GM12878 (cell line): ENCODE results near the gene JPH4. TPM values are rescaled to one million over a fixed set of nuclear protein-coding genes. Genes with fewer than 3 reads are reported as not detected.

Experiments used
- ATAC-seq: fragments of 200-7000 bp; cut with Tn5 transposase; 3 replicates; pipeline ENCODE4 v1.9.1; 2020; ENCODE audit warnings: mild to moderate bottlenecking, moderate library complexity
- BruUV-seq: library from RNA; stranded (reverse); fragments of 400-500 nt; replicated peaks from 2 replicates; lab custom pipeline; 2021; lab: Mats Ljungman, UMichigan
- CTCF ChIA-PET: fragments of 300-600 bp; sonication (Branson Sonifier 250); formaldehyde crosslinking; extraction: SDS; loops from one replicate; lab custom pipeline; 2021; ENCODE audit warnings: inconsistent platforms; lab: Yijun Ruan, JAX
- POLR2A ChIA-PET: fragments of 350-600 bp; formaldehyde crosslinking; extraction: SDS; loops from one replicate; lab custom pipeline; 2021; ENCODE audit warnings: inconsistent platforms; lab: Charles Lee
- RAD21 ChIA-PET: fragments of 300-600 bp; sonication (Branson Sonifier 250); formaldehyde crosslinking; loops from one replicate; lab custom pipeline; 2023; ENCODE audit warnings: antibody characterized with exemption; ENCODE audit not compliant: unreplicated experiment; lab: Charles Lee
- SMC1A ChIA-PET: fragments of 300-600 bp; sonication (Branson Sonifier 250); formaldehyde crosslinking; loops from one replicate; lab custom pipeline; 2023; ENCODE audit not compliant: unreplicated experiment, uncharacterized antibody; lab: Charles Lee
- DNase-seq: peaks from one replicate; pipeline ENCODE4 v3.0.0-alpha.2; 2011; ENCODE audit warnings: low read depth, low spot score
- FAIRE-seq: peaks from 3 replicates; lab custom pipeline; 2011; peaks lifted over from hg19 to GRCh38; lab: Jason Lieb, UNC
- H2AFZ ChIP-seq: 2 replicates; pipeline ENCODE4 v1.6.0; 2011; ENCODE audit warnings: low read depth, low read length, control low read depth; ENCODE audit not compliant: control insufficient read depth
- H3K27ac ChIP-seq: 2 replicates; pipeline ENCODE4 v1.5.1; 2011; ENCODE audit warnings: control low read depth; ENCODE audit not compliant: control insufficient read depth, insufficient read depth
- H3K27me3 ChIP-seq, 2 experiments: replicated peaks in 1 of 2; 2 replicates each; pipeline versions ENCODE4 v1.6.0 to v1.6.1; 2011; ENCODE audit warnings: low read length in 1 of 2; ENCODE audit not compliant: control insufficient read depth in 2 of 2, insufficient read depth in 2 of 2
- H3K36me3 ChIP-seq, 2 experiments: 2 replicates each; pipeline ENCODE4 v1.5.1; 2011; ENCODE audit warnings: low read length in 1 of 2; ENCODE audit not compliant: control insufficient read depth in 2 of 2, insufficient read depth in 2 of 2
- H3K4me1 ChIP-seq: 2 replicates; pipeline ENCODE4 v1.6.1; 2011; ENCODE audit warnings: mild to moderate bottlenecking, low read length, moderate library complexity, mixed read lengths; ENCODE audit not compliant: control insufficient read depth, insufficient read depth
- H3K4me2 ChIP-seq: 2 replicates; pipeline ENCODE4 v1.6.0; 2011; ENCODE audit warnings: control low read depth; ENCODE audit not compliant: control insufficient read depth, insufficient read depth
- H3K4me3 ChIP-seq: fragments of 200-600 bp; sonication (generic); 2 replicates; pipeline ENCODE4 v1.5.1; 2016
- H3K79me2 ChIP-seq: 2 replicates; pipeline ENCODE4 v1.6.0; 2011; ENCODE audit warnings: low read length; ENCODE audit not compliant: control insufficient read depth, insufficient read depth
- H3K9ac ChIP-seq: 2 replicates; pipeline ENCODE4 v1.8.0; 2011; ENCODE audit warnings: low read length, control low read depth, mixed read lengths; ENCODE audit not compliant: control insufficient read depth, insufficient read depth
- H3K9me3 ChIP-seq: replicated peaks from 3 replicates; pipeline ENCODE4 v1.5.1; 2011; ENCODE audit warnings: mild to moderate bottlenecking, low read length; ENCODE audit not compliant: control insufficient read depth, insufficient read depth
- H4K20me1 ChIP-seq: 2 replicates; pipeline ENCODE4 v1.6.0; 2011; ENCODE audit not compliant: control insufficient read depth, insufficient read depth
- BCL11A ChIP-seq: IDR thresholded peaks from 2 replicates; pipeline ENCODE4 v1.6.1; 2011; ENCODE audit warnings: low read depth, low read length
- CBFB ChIP-seq: IDR thresholded peaks from 2 replicates; pipeline ENCODE4 v1.6.1; 2016; ENCODE audit warnings: antibody characterized with exemption, low read depth
- CBX5 ChIP-seq: sonication (generic); IDR thresholded peaks from 2 replicates; pipeline ENCODE4 v1.6.1; 2016; ENCODE audit warnings: low read depth, moderate library complexity, mild to moderate bottlenecking, inconsistent platforms
- CEBPB ChIP-seq, 2 experiments: fragments of 150-350 bp in 1 of 2; IDR thresholded peaks; 2 replicates each; pipeline ENCODE4 v1.6.1; 2012 to 2014; ENCODE audit warnings: low read depth in 2 of 2, low read length in 2 of 2, borderline replicate concordance in 1 of 2, inconsistent platforms in 1 of 2
- FOXK2 ChIP-seq: fragments of 450-650 bp; IDR thresholded peaks from 2 replicates; pipeline ENCODE4 v1.6.1; 2017; ENCODE audit warnings: mild to moderate bottlenecking, moderate library complexity
- HDAC6 ChIP-seq: fragments of 200-600 bp; sonication (generic); IDR thresholded peaks from one replicate; pipeline ENCODE4 v1.8.0; 2017; ENCODE audit warnings: antibody characterized with exemption; ENCODE audit not compliant: unreplicated experiment
- JUND ChIP-seq: IDR thresholded peaks from 2 replicates; pipeline ENCODE4 v1.6.1; 2012; ENCODE audit warnings: low read depth, mild to moderate bottlenecking, low read length, improper control_type of control experiment, moderate library complexity
- KDM1A ChIP-seq: fragments of 200-600 bp; sonication (generic); IDR thresholded peaks from 2 replicates; pipeline ENCODE4 v1.6.1; 2016; ENCODE audit warnings: borderline replicate concordance
- NFIC ChIP-seq: IDR thresholded peaks from 2 replicates; pipeline ENCODE4 v1.6.1; 2012; ENCODE audit warnings: low read depth, mild to moderate bottlenecking, inconsistent platforms, low read length, moderate library complexity
- NFYB ChIP-seq: IDR thresholded peaks from 2 replicates; pipeline ENCODE4 v1.6.1; 2011; ENCODE audit warnings: low read depth, mild to moderate bottlenecking, low read length, improper control_type of control experiment, moderate library complexity; ENCODE audit not compliant: insufficient read depth
- SMAD5 ChIP-seq: IDR thresholded peaks from 2 replicates; pipeline ENCODE4 v1.6.1; 2016; ENCODE audit warnings: antibody characterized with exemption, low read depth
- SUPT20H ChIP-seq: IDR thresholded peaks from 2 replicates; pipeline ENCODE4 v1.6.1; 2011; ENCODE audit warnings: low read depth, mild to moderate bottlenecking, low read length, moderate library complexity, borderline replicate concordance; ENCODE audit not compliant: control insufficient read depth
- TCF7 ChIP-seq: IDR thresholded peaks from 2 replicates; pipeline ENCODE4 v1.6.1; 2014; ENCODE audit warnings: antibody characterized with exemption, borderline replicate concordance
- WGBS: methylation state at CpG from one replicate; pipeline ENCODE4 v1.1.6; 2016; ENCODE audit warnings: low lambda C conversion rate; ENCODE audit not compliant: insufficient replicate concordance, insufficient coverage; ENCODE audit errors: missing lambda C conversion rate; 5-methylcytosine and 5-hydroxymethylcytosine counted together
- in situ Hi-C: fragments of 300-500 bp; cut with MboI; formaldehyde crosslinking; loops from 9 replicates; pipeline ENCODE4 v1.14.3; 2018; ENCODE audit warnings: mixed read lengths
- intact Hi-C: fragments of 100-400 bp; cut with micrococcal nuclease; formaldehyde crosslinking; loops from one replicate; pipeline ENCODE4 v1.14.2; 2022; ENCODE audit not compliant: unreplicated experiment
- polyA plus RNA-seq, 11 experiments: library from polyadenylated mRNA; depleted of rRNA in 4 of 11; unstranded in 6 of 11; stranded (reverse) in 5 of 11; fragments of >200 nt; fragmentation: Nextera tagmentation in 4 of 11; fragmentation: Illumina TruSeq in 1 of 11; extraction: Ambion mirVana in 4 of 11; extraction: Trizol in 1 of 11; gene quantifications; 1 replicate in 1 of 11; 2 replicates in 10 of 11; pipeline versions ENCODE4 v1.2.1 to v1.2.3, GENCODE V29; 2011 to 2016; ENCODE audit warnings: inconsistent platforms in 2 of 11, missing spikeins in 2 of 11, low read depth in 1 of 11
- total RNA-seq, 4 experiments: library from RNA; depleted of rRNA in 3 of 4; stranded (reverse); fragments of >200 nt in 3 of 4; fragmentation: Illumina TruSeq in 1 of 4; extraction: Trizol in 1 of 4; gene quantifications; 2 replicates each; pipeline versions ENCODE4 v1.2.1 to v1.2.3, GENCODE V29; 2013 to 2021
- TF ChIP-seq, protein P1 (sequence below): IDR thresholded peaks from 2 replicates; pipeline ENCODE4 v1.6.1; 2012; ENCODE audit warnings: mild to moderate bottlenecking, low read depth, low read length
- TF ChIP-seq, protein P2 (sequence below): IDR thresholded peaks from 2 replicates; pipeline ENCODE4 v1.6.1; 2012; ENCODE audit warnings: low read depth, low read length, improper control_type of control experiment
- TF ChIP-seq, protein P3 (sequence below): fragments of 150-350 bp; IDR thresholded peaks from 2 replicates; pipeline ENCODE4 v1.6.1; 2014; ENCODE audit warnings: mild to moderate bottlenecking, low read depth, low read length
- TF ChIP-seq, protein P4 (sequence below): IDR thresholded peaks from 2 replicates; pipeline ENCODE4 v1.6.1; 2011; ENCODE audit warnings: low read depth, mild to moderate bottlenecking, low read length, moderate library complexity, borderline replicate concordance; ENCODE audit errors: extremely low read depth

JPH4 gene
- total and polyA plus RNA-seq, 10 of the 15 experiments (the other 5 are each of a cell fraction or from before 2014, with no cell fraction given): 0.48 to 10.3 (median 3.8) TPM

DNA sequence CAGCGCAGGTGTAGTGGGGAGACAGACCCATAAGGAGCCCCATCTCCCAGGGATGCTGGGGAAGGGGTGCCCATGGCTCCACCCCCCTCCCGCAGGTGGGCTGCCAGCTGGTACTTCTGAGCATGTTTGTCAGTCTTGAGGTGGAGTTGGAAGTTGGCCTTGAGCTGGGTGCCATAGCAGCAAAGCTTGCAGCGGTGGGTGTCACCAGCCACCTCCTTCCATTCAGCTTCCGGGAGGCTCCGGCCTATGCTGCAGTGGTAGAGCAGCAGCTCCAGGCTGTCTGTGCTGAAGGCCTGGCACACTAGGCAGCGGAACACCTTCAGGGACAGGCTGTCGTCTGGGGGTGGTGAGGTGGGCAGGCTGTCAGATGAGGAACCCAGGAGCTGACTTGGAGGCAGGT lies 45.9 kb downstream of the JPH4 start (continued):
- no peak for TF ChIP-seq CEBPB (IDR thresholded peaks at IDR 0.05; ENCODE audit: borderline replicate concordance in 1 of 2, low read depth in 2 of 2, low read length in 2 of 2)
- no peak for TF ChIP-seq FOXK2
- no peak for TF ChIP-seq SUPT20H
- TF ChIP-seq NFYB: no peak
- no peak for TF ChIP-seq HDAC6
- TF ChIP-seq CBFB: no peak
- TF ChIP-seq, all 136 proteins: peak for 0

DNA sequence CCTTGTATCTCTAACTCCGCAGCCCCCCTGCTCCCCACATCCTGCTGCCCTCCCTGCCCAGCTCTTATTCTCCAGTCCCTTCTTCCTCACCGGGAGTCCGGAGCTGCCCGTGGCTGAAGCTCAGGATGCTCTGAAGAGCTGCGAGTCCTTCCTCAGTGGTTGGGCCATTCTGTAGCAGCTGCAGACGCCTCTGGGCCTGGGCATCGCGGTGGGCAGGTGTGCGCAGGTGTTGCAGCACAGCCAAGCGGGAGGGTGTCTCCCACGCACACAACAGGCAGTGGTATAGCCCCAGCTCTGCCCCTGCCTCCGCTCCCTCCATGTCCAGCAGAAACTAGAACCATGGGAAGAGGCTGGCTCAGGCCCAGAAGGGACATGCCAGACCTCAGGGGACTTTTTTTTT lies 47.2 kb downstream of the JPH4 start:
- Histone ChIP-seq H2AFZ (no peak overlapping the region), H3K27me3 (no peaks in the 10 kb centered on the region), H3K9ac (no peak overlapping the region), H3K4me1 (no peaks in the 10 kb centered on the region), H3K4me2 (no peak overlapping the region), H3K4me3 (no peak overlapping the region), H3K27ac (no peak overlapping the region), H3K79me2 (no peaks in the 10 kb centered on the region), H3K9me3 (no peaks in the 10 kb centered on the region), H3K36me3 (no peaks in the 10 kb centered on the region; a peak in 1 of 4 replicates), H4K20me1 (no peaks in the 10 kb centered on the region)
- WGBS: 84% methylated on average over 12 of the region's 12 CpGs
- RAD21 ChIA-PET: no interaction called here
- BruUV-seq: no TSS peak
- TF ChIP-seq, protein P1, sequence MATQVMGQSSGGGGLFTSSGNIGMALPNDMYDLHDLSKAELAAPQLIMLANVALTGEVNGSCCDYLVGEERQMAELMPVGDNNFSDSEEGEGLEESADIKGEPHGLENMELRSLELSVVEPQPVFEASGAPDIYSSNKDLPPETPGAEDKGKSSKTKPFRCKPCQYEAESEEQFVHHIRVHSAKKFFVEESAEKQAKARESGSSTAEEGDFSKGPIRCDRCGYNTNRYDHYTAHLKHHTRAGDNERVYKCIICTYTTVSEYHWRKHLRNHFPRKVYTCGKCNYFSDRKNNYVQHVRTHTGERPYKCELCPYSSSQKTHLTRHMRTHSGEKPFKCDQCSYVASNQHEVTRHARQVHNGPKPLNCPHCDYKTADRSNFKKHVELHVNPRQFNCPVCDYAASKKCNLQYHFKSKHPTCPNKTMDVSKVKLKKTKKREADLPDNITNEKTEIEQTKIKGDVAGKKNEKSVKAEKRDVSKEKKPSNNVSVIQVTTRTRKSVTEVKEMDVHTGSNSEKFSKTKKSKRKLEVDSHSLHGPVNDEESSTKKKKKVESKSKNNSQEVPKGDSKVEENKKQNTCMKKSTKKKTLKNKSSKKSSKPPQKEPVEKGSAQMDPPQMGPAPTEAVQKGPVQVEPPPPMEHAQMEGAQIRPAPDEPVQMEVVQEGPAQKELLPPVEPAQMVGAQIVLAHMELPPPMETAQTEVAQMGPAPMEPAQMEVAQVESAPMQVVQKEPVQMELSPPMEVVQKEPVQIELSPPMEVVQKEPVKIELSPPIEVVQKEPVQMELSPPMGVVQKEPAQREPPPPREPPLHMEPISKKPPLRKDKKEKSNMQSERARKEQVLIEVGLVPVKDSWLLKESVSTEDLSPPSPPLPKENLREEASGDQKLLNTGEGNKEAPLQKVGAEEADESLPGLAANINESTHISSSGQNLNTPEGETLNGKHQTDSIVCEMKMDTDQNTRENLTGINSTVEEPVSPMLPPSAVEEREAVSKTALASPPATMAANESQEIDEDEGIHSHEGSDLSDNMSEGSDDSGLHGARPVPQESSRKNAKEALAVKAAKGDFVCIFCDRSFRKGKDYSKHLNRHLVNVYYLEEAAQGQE: no peak
- TF ChIP-seq SMAD5 (no peak), CBFB (no peak), NFIC (no peak), TCF7 (no peak), BCL11A (no peak), KDM1A (no peak), CBX5 (no peak), JUND (no peak)
- TF ChIP-seq, protein P2, sequence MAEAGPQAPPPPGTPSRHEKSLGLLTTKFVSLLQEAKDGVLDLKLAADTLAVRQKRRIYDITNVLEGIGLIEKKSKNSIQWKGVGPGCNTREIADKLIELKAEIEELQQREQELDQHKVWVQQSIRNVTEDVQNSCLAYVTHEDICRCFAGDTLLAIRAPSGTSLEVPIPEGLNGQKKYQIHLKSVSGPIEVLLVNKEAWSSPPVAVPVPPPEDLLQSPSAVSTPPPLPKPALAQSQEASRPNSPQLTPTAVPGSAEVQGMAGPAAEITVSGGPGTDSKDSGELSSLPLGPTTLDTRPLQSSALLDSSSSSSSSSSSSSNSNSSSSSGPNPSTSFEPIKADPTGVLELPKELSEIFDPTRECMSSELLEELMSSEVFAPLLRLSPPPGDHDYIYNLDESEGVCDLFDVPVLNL: no peak
- TF ChIP-seq, protein P3, sequence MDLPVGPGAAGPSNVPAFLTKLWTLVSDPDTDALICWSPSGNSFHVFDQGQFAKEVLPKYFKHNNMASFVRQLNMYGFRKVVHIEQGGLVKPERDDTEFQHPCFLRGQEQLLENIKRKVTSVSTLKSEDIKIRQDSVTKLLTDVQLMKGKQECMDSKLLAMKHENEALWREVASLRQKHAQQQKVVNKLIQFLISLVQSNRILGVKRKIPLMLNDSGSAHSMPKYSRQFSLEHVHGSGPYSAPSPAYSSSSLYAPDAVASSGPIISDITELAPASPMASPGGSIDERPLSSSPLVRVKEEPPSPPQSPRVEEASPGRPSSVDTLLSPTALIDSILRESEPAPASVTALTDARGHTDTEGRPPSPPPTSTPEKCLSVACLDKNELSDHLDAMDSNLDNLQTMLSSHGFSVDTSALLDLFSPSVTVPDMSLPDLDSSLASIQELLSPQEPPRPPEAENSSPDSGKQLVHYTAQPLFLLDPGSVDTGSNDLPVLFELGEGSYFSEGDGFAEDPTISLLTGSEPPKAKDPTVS: no peak
- TF ChIP-seq, protein P4, sequence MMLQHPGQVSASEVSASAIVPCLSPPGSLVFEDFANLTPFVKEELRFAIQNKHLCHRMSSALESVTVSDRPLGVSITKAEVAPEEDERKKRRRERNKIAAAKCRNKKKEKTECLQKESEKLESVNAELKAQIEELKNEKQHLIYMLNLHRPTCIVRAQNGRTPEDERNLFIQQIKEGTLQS: no peak
- CTCF ChIA-PET: interaction anchor here (1.6 to 1.7 kb wide), 2 partner anchors 9 to 28 kb away, joined by 6 to 11 read pairs; no protein-coding TSS in a partner anchor
- in situ Hi-C loops: no loop called here
- DNase-seq: no peak
- FAIRE-seq: no peak
- SMC1A ChIA-PET: no interaction called here
- POLR2A ChIA-PET: interaction anchor here (0.7 kb wide), 1 partner anchor 1455 kb away, joined by 3 read pairs; no protein-coding TSS in a partner anchor
- intact Hi-C loops: no loop called here
- no peak for ATAC-seq
